Hematopoietic multipotent progenitor cell (in vitro differentiated cells): ENCODE results near the gene ADORA2A. TPM values are rescaled to one million over a fixed set of nuclear protein-coding genes. Genes with fewer than 3 reads are reported as not detected.
A peak's percentile ranks its signal among the peaks of the same experiment; 100 is the strongest.

Source experiments
- DNase-seq, 3 donors: peaks; one replicate each; pipeline ENCODE4 v3.0.0-alpha.2; 2011 to 2015; ENCODE audit warnings: low read depth in 2 of 3, low spot score in 2 of 3
- total RNA-seq: library from RNA; depleted of rRNA; stranded (reverse); fragments of >200 nt; gene quantifications from one replicate; pipeline ENCODE4 v1.2.3, GENCODE V29; 2012

The ADORA2A gene
- total RNA-seq, 1 donor: 12.4 TPM

- DNase-seq: peak in 2 of 3 donors; percentile 76 to 84
Observed at GRCh38 chr22:24402460-24403192, 24.8 kb upstream of the ADORA2A start.

- DNase-seq: no peak
Observed at GRCh38 chr22:24403346-24403745, 24.1 kb upstream of the ADORA2A start.

GRCh38 chr22:24404561-24405275, 22.7 kb upstream of the ADORA2A start:
- DNase-seq: no peak

GRCh38 chr22:24405631-24406321, 21.6 kb upstream of the ADORA2A start:
- no peak for DNase-seq

- DNase-seq: no peak
Observed at GRCh38 chr22:24406322-24407277, 20.8 kb upstream of the ADORA2A start.

GRCh38 chr22:24407278-24407665, 20.1 kb upstream of the ADORA2A start:
- no peak for DNase-seq

- DNase-seq: no peak
Observed at GRCh38 chr22:24407884-24408283, 19.5 kb upstream of the ADORA2A start.

- no peak for DNase-seq
Observed at GRCh38 chr22:24408630-24409029, 18.8 kb upstream of the ADORA2A start.

GRCh38 chr22:24409707-24410106, 17.7 kb upstream of the ADORA2A start:
- DNase-seq: no peak

- no peak for DNase-seq
Observed at GRCh38 chr22:24410110-24410856, 17.1 kb upstream of the ADORA2A start.

GRCh38 chr22:24411256-24412004, 16.0 kb upstream of the ADORA2A start:
- no peak for DNase-seq

GRCh38 chr22:24412274-24412673, 15.1 kb upstream of the ADORA2A start:
- no peak for DNase-seq

- no peak for DNase-seq
Observed at GRCh38 chr22:24413271-24413670, 14.1 kb upstream of the ADORA2A start.

GRCh38 chr22:24413736-24414385, 13.5 kb upstream of the ADORA2A start:
- no peak for DNase-seq

GRCh38 chr22:24414523-24414922, 12.9 kb upstream of the ADORA2A start:
- no peak for DNase-seq

- no peak for DNase-seq
Observed at GRCh38 chr22:24414984-24415945, 12.1 kb upstream of the ADORA2A start.

GRCh38 chr22:24416095-24416494, 11.3 kb upstream of the ADORA2A start:
- DNase-seq: no peak
